Lower lobe of right lung (tissue), 2 donors: Measurements from ENCODE around the gene PCSK5. TPM values are rescaled to one million over a fixed set of nuclear protein-coding genes. Genes with fewer than 3 reads are reported as not detected.

Experiments used
- ATAC-seq, 2 donors: fragments of 200-7000 bp; cut with Tn5 transposase; one replicate each; pipeline ENCODE4 v1.9.1; 2020 to 2022; ENCODE audit warnings: mild to moderate bottlenecking in 2 of 2, moderate library complexity in 2 of 2
- DNase-seq: peaks from one replicate; pipeline ENCODE4 v3.0.0-alpha.2; 2020
- H3K27ac ChIP-seq: fragments of 200-600 bp; one replicate; pipeline ENCODE4 v1.8.0; 2022
- H3K27me3 ChIP-seq: fragments of 200-600 bp; one replicate; pipeline ENCODE4 v1.8.0; 2022; ENCODE audit warnings: low read depth
- H3K36me3 ChIP-seq: fragments of 200-600 bp; one replicate; pipeline ENCODE4 v1.8.0; 2022; ENCODE audit warnings: mild to moderate bottlenecking
- H3K4me1 ChIP-seq: fragments of 200-600 bp; one replicate; pipeline ENCODE4 v1.8.0; 2022
- H3K4me3 ChIP-seq: fragments of 200-600 bp; one replicate; pipeline ENCODE4 v1.8.0; 2022; ENCODE audit warnings: mild to moderate bottlenecking
- H3K9me3 ChIP-seq: fragments of 200-600 bp; one replicate; pipeline ENCODE4 v1.8.0; 2022
- CTCF ChIP-seq: fragments of 200-600 bp; IDR thresholded peaks from one replicate; pipeline ENCODE4 v1.8.0; 2022; ENCODE audit warnings: antibody characterized with exemption, mild to moderate bottlenecking
- intact Hi-C: fragments of 100-400 bp; cut with DNase I; formaldehyde crosslinking; loops from one replicate; pipeline ENCODE4 v1.11.0; 2022
- total RNA-seq: library from RNA; stranded (reverse); fragmentation: NEBNext Ultra II Directional; extraction: Animal tissue kit (Norgen Biotek cat#: 25700); gene quantifications from one replicate; pipeline ENCODE4 v1.2.1, GENCODE V29; 2021
- donor health status: DM: no; HTN: yes; CAD: no; lungs with severe emphysema.

Gene PCSK5
- total RNA-seq, 1 donor from 2014 or later = 18.1 TPM

GRCh38 chr9:76107482-76107881, 217.0 kb downstream of the PCSK5 start:
- H3K27me3 ChIP-seq = no peaks in the 10 kb centered on the region
- ATAC-seq (no peak), DNase-seq (no peak)
- no peak overlapping the region for H3K4me3 ChIP-seq
- intact Hi-C loops = no loop called here
- H3K36me3 ChIP-seq = no peaks in the 10 kb centered on the region
- no peak overlapping the region for H3K27ac ChIP-seq
- no peak for TF ChIP-seq CTCF
- no peaks in the 10 kb centered on the region for H3K9me3 ChIP-seq
- peaks cover 5% of the 10 kb centered on the region for H3K4me1 ChIP-seq

GRCh38 chr9:76109953-76110352, 219.5 kb downstream of the PCSK5 start:
- no peak for DNase-seq
- H3K27ac ChIP-seq = no peak overlapping the region

GRCh38 chr9:76112151-76112550, 221.7 kb downstream of the PCSK5 start:
- no peak for ATAC-seq
- intact Hi-C loops = no loop called here

More at GRCh38 chr9:76109953-76110352, 219.5 kb downstream of the PCSK5 start:
- no peaks in the 10 kb centered on the region for H3K36me3 ChIP-seq
- H3K27me3 ChIP-seq = no peaks in the 10 kb centered on the region
- peaks cover 5% of the 10 kb centered on the region for H3K4me1 ChIP-seq
- TF ChIP-seq CTCF = no peak
- H3K4me3 ChIP-seq = no peak overlapping the region
- ATAC-seq = peak; percentile 84 to 91
- intact Hi-C loops = no loop called here
- no peaks in the 10 kb centered on the region for H3K9me3 ChIP-seq

GRCh38 chr9:76114144-76114543, 223.7 kb downstream of the PCSK5 start:
- no peaks in the 10 kb centered on the region for H3K36me3 ChIP-seq
- H3K4me1 ChIP-seq = peaks cover 5% of the 10 kb centered on the region
- ATAC-seq (no peak), DNase-seq (no peak)
- no peaks in the 10 kb centered on the region for H3K9me3 ChIP-seq
- H3K27ac ChIP-seq = no peak overlapping the region
- intact Hi-C loops = no loop called here
- no peak for TF ChIP-seq CTCF
- H3K4me3 ChIP-seq = no peak overlapping the region
- no peaks in the 10 kb centered on the region for H3K27me3 ChIP-seq

More at GRCh38 chr9:76112151-76112550, 221.7 kb downstream of the PCSK5 start:
- no peaks in the 10 kb centered on the region for H3K27me3 ChIP-seq
- no peaks in the 10 kb centered on the region for H3K9me3 ChIP-seq
- no peak for TF ChIP-seq CTCF
- H3K4me3 ChIP-seq = no peak overlapping the region
- H3K4me1 ChIP-seq = peaks cover 5% of the 10 kb centered on the region
- DNase-seq = no peak
- no peaks in the 10 kb centered on the region for H3K36me3 ChIP-seq
- no peak overlapping the region for H3K27ac ChIP-seq

GRCh38 chr9:76115396-76115795, 224.9 kb downstream of the PCSK5 start:
- ATAC-seq = no peak
- DNase-seq = no peak
- H3K4me1 ChIP-seq = no peaks in the 10 kb centered on the region
- no peaks in the 10 kb centered on the region for H3K36me3 ChIP-seq
- no peaks in the 10 kb centered on the region for H3K9me3 ChIP-seq
- TF ChIP-seq CTCF = no peak
- H3K4me3 ChIP-seq = no peak overlapping the region
- intact Hi-C loops = no loop called here
- no peak overlapping the region for H3K27ac ChIP-seq
- no peaks in the 10 kb centered on the region for H3K27me3 ChIP-seq
